Stimulated activated memory B cell treated with anti-CD40 and anti-IgM and Interleukin-4, amounts not matched to agents 10 μg/mL and 1 μg/mL and 100 μg/mL, for 72 hours (primary cell): ENCODE results near the gene GUCA1A.
A peak's percentile ranks its signal among the peaks of the same experiment; 100 is the strongest.
"Not testable (repeated sequence)": the region's sequence is repeated elsewhere in the genome, so short reads cannot be mapped to it uniquely, and the experiment has no call there.

ENCODE experiments used
- ATAC-seq: fragments of 150-1000 bp; cut with Tn5 transposase; 2 replicates; pipeline ENCODE4 v1.10.0; 2021
- H3K27ac Mint-ChIP-seq: one replicate; pipeline ENCODE4 v1.8.0; 2022; ENCODE audit warnings: mild to moderate bottlenecking, mixed read lengths
- H3K27me3 Mint-ChIP-seq: one replicate; pipeline ENCODE4 v1.8.0; 2022; ENCODE audit warnings: mixed read lengths
- H3K36me3 Mint-ChIP-seq: one replicate; pipeline ENCODE4 v1.8.0; 2022; ENCODE audit warnings: mixed read lengths
- H3K4me1 Mint-ChIP-seq: one replicate; pipeline ENCODE4 v1.8.0; 2022; ENCODE audit warnings: mixed read lengths
- H3K4me3 Mint-ChIP-seq: one replicate; pipeline ENCODE4 v1.8.0; 2022; ENCODE audit warnings: mild to moderate bottlenecking, moderate library complexity, mixed read lengths
- H3K9me3 Mint-ChIP-seq: one replicate; pipeline ENCODE4 v1.8.0; 2022; ENCODE audit warnings: mixed read lengths

Gene GUCA1A

DNA sequence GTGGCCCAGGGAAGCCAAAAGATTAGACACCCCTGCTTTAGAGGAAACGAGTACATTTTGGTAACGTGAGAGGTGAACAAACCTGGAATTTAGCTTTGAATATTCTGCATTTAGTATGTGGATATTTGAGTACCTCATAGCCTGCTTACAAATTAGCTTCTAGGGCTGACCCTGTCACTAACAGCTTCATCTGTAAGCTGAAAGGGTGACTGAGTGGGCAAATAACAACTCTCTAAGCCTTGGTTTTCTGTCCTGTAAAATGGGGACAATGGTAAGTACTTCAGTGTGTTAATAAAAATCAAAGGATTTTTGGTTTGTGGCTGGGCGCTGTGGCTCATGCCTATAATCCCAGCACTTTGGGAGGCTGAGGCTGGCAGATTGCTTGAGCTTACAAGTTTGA, 30.0 kb downstream of the GUCA1A start:
- Mint-ChIP-seq H3K4me1 (no peaks in the 10 kb centered on the region), H3K27ac (no peak overlapping the region), H3K27me3 (no peaks in the 10 kb centered on the region), H3K36me3 (peaks cover 48% of the 10 kb centered on the region), H3K9me3 (peaks cover 9% of the 10 kb centered on the region), H3K4me3 (no peak overlapping the region)
- ATAC-seq, result no peak

- H3K4me3 Mint-ChIP-seq, result no peak overlapping the region
- peaks cover 48% of the 10 kb centered on the region for H3K36me3 Mint-ChIP-seq
- no peak for ATAC-seq
These were observed 31.7 kb downstream of the GUCA1A start for GRCh38 chr6:42204768-42205282.

DNA sequence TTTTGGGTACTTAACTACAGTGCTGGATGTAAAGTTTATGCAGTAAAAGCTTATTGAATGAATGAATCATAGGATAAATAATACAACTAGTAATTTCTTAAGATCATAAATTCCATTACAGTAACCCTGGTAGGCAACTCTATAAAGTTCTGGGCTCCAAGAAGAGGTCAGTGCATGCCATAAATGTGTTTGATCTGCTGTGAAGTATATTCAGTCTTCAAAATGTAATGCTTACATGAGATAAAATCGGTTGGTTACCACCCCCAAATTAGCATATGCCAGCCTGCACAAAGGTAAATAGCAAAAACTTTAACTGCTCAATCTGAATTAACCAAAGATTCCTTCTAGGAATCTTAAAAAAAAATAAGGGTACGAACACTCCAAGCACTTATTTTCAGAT, 34.4 kb downstream of the GUCA1A start:
- not testable (repeated sequence) for H3K27ac Mint-ChIP-seq, ATAC-seq, H3K4me3 Mint-ChIP-seq, H3K27me3 Mint-ChIP-seq, H3K9me3 Mint-ChIP-seq
- H3K4me1 Mint-ChIP-seq, result peaks cover 13% of the 10 kb centered on the region
- peaks cover 31% of the 10 kb centered on the region for H3K36me3 Mint-ChIP-seq

More at GRCh38 chr6:42204768-42205282, 31.7 kb downstream of the GUCA1A start:
- H3K9me3 Mint-ChIP-seq, result peaks cover 9% of the 10 kb centered on the region
- H3K27ac Mint-ChIP-seq, result no peak overlapping the region
- no peaks in the 10 kb centered on the region for H3K27me3 Mint-ChIP-seq
- H3K4me1 Mint-ChIP-seq, result no peaks in the 10 kb centered on the region

DNA sequence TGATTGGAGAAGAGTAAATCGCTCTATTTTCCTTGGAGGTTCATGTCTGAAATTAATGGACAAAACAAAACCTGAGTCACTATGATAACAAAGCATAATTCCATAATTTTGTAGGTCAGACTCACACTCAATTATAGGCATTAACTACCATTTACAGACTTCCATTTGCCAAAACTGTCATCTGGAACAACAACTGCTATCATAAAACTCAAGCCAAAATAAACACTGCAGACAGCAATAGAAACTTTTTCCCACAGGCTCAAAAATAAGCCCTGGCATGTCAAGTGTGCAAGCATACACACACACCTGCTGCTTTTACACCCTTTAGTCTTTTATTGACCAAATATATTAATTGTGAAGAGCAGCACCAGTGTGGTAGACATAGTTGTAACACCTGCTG, 37.4 kb downstream of the GUCA1A start:
- H3K4me1 Mint-ChIP-seq, result peaks cover 21% of the 10 kb centered on the region
- H3K27ac Mint-ChIP-seq, result no peak overlapping the region
- no peaks in the 10 kb centered on the region for H3K27me3 Mint-ChIP-seq
- peaks cover 27% of the 10 kb centered on the region for H3K36me3 Mint-ChIP-seq
- H3K9me3 Mint-ChIP-seq, result no peaks in the 10 kb centered on the region
- no peak overlapping the region for H3K4me3 Mint-ChIP-seq
- ATAC-seq, result no peak

DNA sequence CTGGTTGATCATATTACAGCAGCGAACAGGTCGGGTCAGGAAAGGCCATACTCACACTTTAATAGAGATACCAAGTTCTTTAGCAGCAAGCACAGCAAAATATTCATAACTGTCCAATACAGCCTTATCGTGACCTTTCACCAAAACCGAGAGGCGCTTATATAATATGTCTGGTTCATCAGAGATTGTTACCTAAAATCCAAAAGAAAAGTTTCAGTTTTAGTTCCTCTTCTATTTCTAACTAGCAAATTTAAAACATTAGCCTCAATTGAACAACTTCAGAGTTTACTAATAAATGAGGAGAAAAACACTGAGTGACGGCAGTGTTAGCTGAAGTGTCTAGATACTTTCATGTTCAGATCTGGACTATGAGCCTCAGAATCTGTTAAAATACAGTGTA, 38.6 kb downstream of the GUCA1A start:
- Mint-ChIP-seq H3K27ac (no peak overlapping the region), H3K36me3 (peaks cover 20% of the 10 kb centered on the region), H3K9me3 (no peaks in the 10 kb centered on the region), H3K4me1 (peaks cover 30% of the 10 kb centered on the region), H3K27me3 (no peaks in the 10 kb centered on the region), H3K4me3 (no peak overlapping the region)
- ATAC-seq, result peak; percentile 34

DNA sequence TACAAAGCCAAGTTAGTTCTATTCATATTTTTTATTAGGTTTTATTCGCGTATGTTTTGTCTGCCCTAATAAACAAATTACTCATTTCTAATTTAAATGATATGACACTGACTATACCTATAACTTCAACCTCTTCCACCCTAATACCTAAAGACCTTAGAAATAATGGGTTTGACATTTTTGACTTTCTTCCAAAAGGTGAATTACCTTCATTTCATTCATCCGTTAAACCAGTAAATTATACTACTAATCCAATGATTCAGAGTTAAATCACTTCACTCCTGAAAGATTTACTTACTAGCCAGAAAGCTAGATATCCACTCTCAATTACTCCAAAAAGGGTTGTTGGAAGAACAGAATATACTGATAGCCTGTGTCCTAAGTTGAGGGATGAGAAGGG, 39.3 kb downstream of the GUCA1A start:
- Mint-ChIP-seq H3K27ac (no peak overlapping the region), H3K36me3 (peaks cover 19% of the 10 kb centered on the region), H3K4me1 (peaks cover 31% of the 10 kb centered on the region), H3K27me3 (no peaks in the 10 kb centered on the region), H3K4me3 (no peak overlapping the region), H3K9me3 (no peaks in the 10 kb centered on the region)
- no peak for ATAC-seq

DNA sequence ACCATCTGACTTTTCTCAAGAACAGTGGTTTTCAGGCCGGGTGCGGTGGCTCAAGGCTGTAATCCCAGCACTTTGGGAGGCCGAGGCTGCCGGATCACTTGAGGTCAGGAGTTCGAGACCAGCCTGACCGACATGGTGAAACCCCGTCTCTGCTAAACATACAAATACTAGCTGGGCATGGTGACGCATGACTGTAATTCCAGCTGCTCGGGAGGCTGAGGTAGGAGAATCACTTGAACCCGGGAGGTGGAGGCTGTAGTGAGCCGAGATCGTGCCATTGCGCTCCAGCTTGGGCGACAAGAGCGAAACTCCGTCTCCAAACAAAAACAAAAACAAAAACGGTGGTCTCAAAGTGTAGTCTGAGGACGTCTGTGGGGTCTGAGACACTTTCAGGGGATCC, 43.3 kb downstream of the GUCA1A start:
- ATAC-seq, H3K27me3 Mint-ChIP-seq, H3K27ac Mint-ChIP-seq, H3K9me3 Mint-ChIP-seq: not testable (repeated sequence)
- Mint-ChIP-seq H3K36me3 (peaks cover 11% of the 10 kb centered on the region), H3K4me3 (peak overlapping the region; percentile 59), H3K4me1 (peaks cover 40% of the 10 kb centered on the region)

- Mint-ChIP-seq H3K36me3 (peaks cover 11% of the 10 kb centered on the region), H3K27ac (peak overlapping the region; percentile 89), H3K4me1 (peaks cover 34% of the 10 kb centered on the region), H3K9me3 (no peaks in the 10 kb centered on the region), H3K27me3 (no peaks in the 10 kb centered on the region), H3K4me3 (peak overlapping the region; percentile 90)
- ATAC-seq, result no peak
These were observed 44.0 kb downstream of the GUCA1A start for GRCh38 chr6:42217157-42217518.

GRCh38 chr6:42217519-42218367, 44.6 kb downstream of the GUCA1A start, which contains the start of gene MRPS10:
TSS of gene MRPS10 (minus strand) at chr6:42217861. CDS start at chr6:42217849, 12 bp downstream.
- Mint-ChIP-seq H3K36me3 (peaks cover 5% of the 10 kb centered on the region), H3K27ac (peak within 1 kb of the TSS; percentile 89), H3K4me1 (peaks cover 28% of the 10 kb centered on the region), H3K27me3 (no peaks in the 10 kb centered on the region), H3K9me3 (no peaks in the 10 kb centered on the region), H3K4me3 (peak within 1 kb of the TSS; percentile 90)
- peak; percentile 99 for ATAC-seq

DNA sequence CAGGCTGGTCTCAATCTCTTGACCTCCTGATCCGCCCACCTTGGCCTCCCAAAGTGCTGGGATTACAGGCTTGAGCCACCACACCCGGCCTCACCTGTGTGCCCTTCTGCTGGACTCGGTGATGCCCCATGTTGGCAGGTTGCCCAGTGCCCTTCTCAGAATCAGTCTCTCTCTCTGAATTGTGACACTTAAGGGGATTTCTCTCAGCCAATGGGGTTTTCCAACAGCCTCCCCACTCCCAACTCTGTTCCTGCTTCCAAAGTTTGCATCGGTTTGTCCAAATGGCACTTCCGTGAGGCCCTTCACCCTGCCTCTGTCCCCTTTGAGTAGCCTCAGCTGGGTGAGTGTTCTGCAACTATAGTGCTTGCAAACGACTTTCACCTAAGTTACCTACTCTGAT, 47.6 kb downstream of the GUCA1A start:
- H3K4me1 Mint-ChIP-seq, result peaks cover 29% of the 10 kb centered on the region
- no peak for ATAC-seq
- H3K27ac Mint-ChIP-seq, result no peak overlapping the region
- no peak overlapping the region for H3K4me3 Mint-ChIP-seq
- no peaks in the 10 kb centered on the region for H3K36me3 Mint-ChIP-seq
- H3K9me3 Mint-ChIP-seq, result no peaks in the 10 kb centered on the region
- H3K27me3 Mint-ChIP-seq, result no peaks in the 10 kb centered on the region

GRCh38 chr6:42221546-42221945, 48.4 kb downstream of the GUCA1A start:
- no peak for ATAC-seq
- Mint-ChIP-seq H3K27me3 (no peaks in the 10 kb centered on the region), H3K4me1 (peaks cover 22% of the 10 kb centered on the region), H3K4me3 (no peak overlapping the region), H3K9me3 (no peaks in the 10 kb centered on the region), H3K36me3 (no peaks in the 10 kb centered on the region), H3K27ac (no peak overlapping the region)

- H3K27me3 Mint-ChIP-seq, result no peaks in the 10 kb centered on the region
These were observed 49.3 kb downstream of the GUCA1A start for GRCh38 chr6:42222448-42222847.

DNA sequence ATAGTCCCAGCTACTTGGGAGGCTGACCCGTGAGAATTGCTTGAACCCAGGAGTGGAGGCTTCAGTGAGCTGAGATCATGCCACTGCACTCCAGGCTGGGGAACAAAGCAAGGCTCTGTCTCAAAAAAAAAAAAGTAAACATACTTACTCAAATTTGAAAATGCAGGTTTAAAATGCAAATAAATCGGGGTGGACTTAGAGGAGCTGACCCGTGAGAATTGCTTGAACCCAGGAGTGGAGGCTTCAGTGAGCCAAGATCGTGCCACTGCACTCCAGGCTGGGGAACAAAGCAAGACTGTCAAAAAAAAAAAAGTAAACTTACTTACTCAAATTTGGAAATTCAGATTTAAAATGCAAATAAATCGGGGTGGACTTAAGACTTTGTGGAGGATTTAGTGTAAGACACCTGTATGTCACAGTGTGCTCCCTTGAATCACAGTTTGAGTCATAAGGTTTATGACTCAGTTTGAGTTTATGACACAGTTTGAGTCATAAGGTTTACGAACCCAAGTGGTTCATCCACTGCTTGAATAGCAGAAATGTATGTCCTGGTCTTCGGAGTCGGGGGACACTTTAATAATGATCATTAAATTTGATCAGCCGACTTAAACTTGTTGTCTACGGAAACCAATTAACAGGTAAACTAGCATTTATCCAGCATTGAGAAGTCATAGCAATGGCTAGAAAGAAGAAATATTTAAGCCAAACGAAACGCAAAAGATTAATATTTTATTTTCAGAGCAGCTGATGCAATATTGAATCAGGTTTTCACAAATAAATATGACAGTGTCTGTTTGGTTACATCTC, 51.3 kb downstream of the GUCA1A start:
- H3K4me1 Mint-ChIP-seq, result peaks cover 14% of the 10 kb centered on the region
- ATAC-seq, result peak; percentile 95
- no peaks in the 10 kb centered on the region for H3K27me3 Mint-ChIP-seq
- H3K36me3 Mint-ChIP-seq, result peaks cover 13% of the 10 kb centered on the region
- no peaks in the 10 kb centered on the region for H3K9me3 Mint-ChIP-seq
- peak overlapping the region; percentile 57 for H3K27ac Mint-ChIP-seq
- peak overlapping the region; percentile 7 for H3K4me3 Mint-ChIP-seq

More at GRCh38 chr6:42222448-42222847, 49.3 kb downstream of the GUCA1A start:
- Mint-ChIP-seq H3K4me3 (no peak overlapping the region), H3K36me3 (no peaks in the 10 kb centered on the region), H3K4me1 (peaks cover 18% of the 10 kb centered on the region), H3K27ac (no peak overlapping the region), H3K9me3 (no peaks in the 10 kb centered on the region)
- no peak for ATAC-seq

DNA sequence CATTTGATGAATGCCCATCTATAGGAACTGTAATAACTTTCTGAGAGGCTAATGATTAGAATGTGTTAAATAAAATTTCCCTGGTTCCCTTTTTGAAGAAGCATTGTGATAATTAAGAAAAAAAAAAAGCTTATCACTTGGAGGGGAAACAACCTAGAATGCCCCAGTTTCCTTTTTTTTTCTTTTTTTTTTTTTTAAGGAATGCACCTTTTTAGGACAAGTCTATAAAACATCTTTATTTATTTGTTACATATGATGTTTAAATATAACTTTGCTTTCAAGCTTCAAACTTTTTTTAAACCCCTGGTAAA, 51.8 kb downstream of the GUCA1A start:
- Mint-ChIP-seq H3K36me3 (peaks cover 15% of the 10 kb centered on the region), H3K27me3 (no peaks in the 10 kb centered on the region), H3K9me3 (no peaks in the 10 kb centered on the region), H3K4me3 (no peak overlapping the region), H3K27ac (peak overlapping the region; percentile 57), H3K4me1 (peaks cover 14% of the 10 kb centered on the region)
- no peak for ATAC-seq

GRCh38 chr6:42225419-42225818, 52.3 kb downstream of the GUCA1A start:
- Mint-ChIP-seq H3K4me1 (peaks cover 14% of the 10 kb centered on the region), H3K9me3 (no peaks in the 10 kb centered on the region), H3K27ac (no peak overlapping the region), H3K36me3 (peaks cover 15% of the 10 kb centered on the region), H3K27me3 (no peaks in the 10 kb centered on the region), H3K4me3 (no peak overlapping the region)
- ATAC-seq, result no peak
